Measurements from ENCODE around the gene ATP8A2. TPM values are rescaled to one million over a fixed set of nuclear protein-coding genes. Genes with fewer than 3 reads are reported as not detected.

ATP8A2 gene
- total and polyA plus RNA-seq, 2 of the 4 experiments (the other 2 are of a cell fraction) = 0.02 to 0.18 TPM

GRCh38 chr13:25692099-25692498, 320.3 kb downstream of the ATP8A2 start:
- no peak overlapping the region for H4K8ac ChIP-seq (ENCODE audit: low read depth in 2 of 2, low read length in 2 of 2)
- H3K9me1 ChIP-seq (ENCODE audit: insufficient read depth, low read length) = no peaks in the 10 kb centered on the region
- no peak overlapping the region for H3K9ac ChIP-seq (ENCODE audit: low read depth, low read length)
- H2BK15ac ChIP-seq (ENCODE audit: low read depth, low read length) = no peak overlapping the region
- BruUV-seq (replicated peaks) = no TSS peak
- no peak overlapping the region for H4K5ac ChIP-seq (ENCODE audit: low read depth, low read length)
- no peak overlapping the region for H3K27ac ChIP-seq (ENCODE audit: insufficient read depth, low read length)
- no peaks in the 10 kb centered on the region for H3K9me3 ChIP-seq (ENCODE audit: control insufficient read depth, insufficient read depth, low read length)
- dilution Hi-C loops (cut with HindIII; ENCODE audit: low sequenced_read_pairs, unreplicated experiment) = no loop called here
- no peaks in the 10 kb centered on the region for H3K79me1 ChIP-seq (ENCODE audit: low read depth in 1 of 2, low read length in 2 of 2)
- H3K56ac ChIP-seq (ENCODE audit: extremely low read depth, insufficient read depth, low read length) = no peak overlapping the region
- intact Hi-C loops (cut with micrococcal nuclease) = no loop called here
- H2BK120ac ChIP-seq (ENCODE audit: low read depth, low read length) = no peak overlapping the region
- no peak overlapping the region for H2AK5ac ChIP-seq (ENCODE audit: low read depth, low read length)
- in situ Hi-C loops (cut with MboI; ENCODE audit: low sequenced_read_pairs) = no loop called here
- TF ChIP-seq MAFK (IDR thresholded peaks at IDR 0.05; ENCODE audit: low read depth, low read length) (no peak), NFE2L2 (IDR thresholded peaks at IDR 0.05; ENCODE audit: low read depth, low read length) (no peak), MXI1 (IDR thresholded peaks at IDR 0.05; ENCODE audit: borderline replicate concordance, low read depth, low read length) (no peak)
- no peaks in the 10 kb centered on the region for H3K36me3 ChIP-seq (ENCODE audit: control insufficient read depth, insufficient read depth, low read length)
- no peak overlapping the region for H3K4me2 ChIP-seq (ENCODE audit: low read depth, low read length)
- DNase-seq (no peak), ATAC-seq (ENCODE audit: low read depth) (no peak)
- POLR2A ChIA-PET (ENCODE audit: unreplicated experiment) = no interaction called here
- H3K4me1 ChIP-seq (ENCODE audit: control insufficient read depth, insufficient read depth, low read length) = no peaks in the 10 kb centered on the region
- H3K4me3 ChIP-seq (ENCODE audit: insufficient read depth, low read depth, low read length) = no peak overlapping the region
- CTCF ChIA-PET = no interaction called here
- H3K23ac ChIP-seq (ENCODE audit: low read depth, low read length) = no peak overlapping the region
- H2BK20ac ChIP-seq (ENCODE audit: low read depth, low read length) = no peak overlapping the region
- H2BK5ac ChIP-seq (ENCODE audit: low read depth, low read length, poor library complexity, severe bottlenecking) = no peak overlapping the region
- 20% methylated on average over 4 of the region's 7 CpGs; no CpG with 5 or more reads in 1 of the 2 experiments for WGBS, 2 experiments (ENCODE audit: extremely low coverage in 2 of 2, insufficient read length in 1 of 2)
- no peak overlapping the region for H3K14ac ChIP-seq (replicated peaks; ENCODE audit: low read depth, low read length)
- H3K18ac ChIP-seq (ENCODE audit: low read depth, low read length) = no peak overlapping the region
- no peaks in the 10 kb centered on the region for H4K20me1 ChIP-seq (ENCODE audit: insufficient read depth, low read length)
- no peak overlapping the region for H2AK9ac ChIP-seq (replicated peaks; ENCODE audit: low read depth, low read length, poor library complexity)
- no peak overlapping the region for H2AFZ ChIP-seq (replicated peaks; ENCODE audit: low read length, poor library complexity)
- H4K91ac ChIP-seq (ENCODE audit: insufficient read depth, low read depth, low read length) = no peak overlapping the region
- no peak overlapping the region for H3K4ac ChIP-seq (ENCODE audit: low read depth, low read length)
- H3K27me3 ChIP-seq (ENCODE audit: control insufficient read depth, insufficient read depth, low read length) = no peaks in the 10 kb centered on the region
